Type B pancreatic cell (in vitro differentiated cells): ENCODE results near the gene REL. TPM values are rescaled to one million over a fixed set of nuclear protein-coding genes. Genes with fewer than 3 reads are reported as not detected.

Experiments used
- DNase-seq: peaks from one replicate; pipeline ENCODE4 v3.0.0; 2021; ENCODE audit warnings: mixed read lengths; ENCODE audit not compliant: unreplicated experiment; ENCODE audit errors: extremely low spot score
- H3K27ac Mint-ChIP-seq: 2 replicates; pipeline ENCODE4 v1.8.0; 2021; ENCODE audit warnings: mild to moderate bottlenecking, mixed read lengths
- H3K27me3 Mint-ChIP-seq: 2 replicates; pipeline ENCODE4 v1.8.0; 2021; ENCODE audit warnings: mixed read lengths
- H3K36me3 Mint-ChIP-seq: 2 replicates; pipeline ENCODE4 v1.8.0; 2021; ENCODE audit warnings: mixed read lengths
- H3K4me1 Mint-ChIP-seq: one replicate; pipeline ENCODE4 v1.8.0; 2021; ENCODE audit warnings: mixed read lengths; ENCODE audit not compliant: unreplicated experiment
- H3K4me3 Mint-ChIP-seq: 2 replicates; pipeline ENCODE4 v1.8.0; 2021; ENCODE audit warnings: mild to moderate bottlenecking, mixed read lengths
- H3K9me3 Mint-ChIP-seq: 2 replicates; pipeline ENCODE4 v1.8.0; 2021; ENCODE audit warnings: mixed read lengths
- CTCF ChIP-seq: fragments of 200-600 bp; sonication (generic); conservative IDR thresholded peaks from 2 replicates; pipeline ENCODE4 v1.5.0; 2021; ENCODE audit warnings: antibody characterized with exemption, mild to moderate bottlenecking
- total RNA-seq: library from RNA; stranded (reverse); gene quantifications from 2 replicates; pipeline ENCODE4 v1.2.1, GENCODE V29; 2021; ENCODE audit warnings: low replicate concordance

Gene REL
- total RNA-seq, 1 donor from 2014 or later, result 11.3 TPM

- Mint-ChIP-seq H3K27ac (no peak overlapping the region), H3K27me3 (no peaks in the 10 kb centered on the region), H3K36me3 (no peaks in the 10 kb centered on the region), H3K9me3 (peaks cover 4% of the 10 kb centered on the region), H3K4me3 (no peak overlapping the region), H3K4me1 (no peaks in the 10 kb centered on the region)
- DNase-seq, result no peak
- no peak for TF ChIP-seq CTCF
Measured at GRCh38 chr2:60844105-60844504, 37.3 kb upstream of the REL start.

- DNase-seq, result no peak
- no peak for TF ChIP-seq CTCF
- Mint-ChIP-seq H3K27me3 (no peaks in the 10 kb centered on the region), H3K9me3 (peaks cover 4% of the 10 kb centered on the region), H3K36me3 (no peaks in the 10 kb centered on the region), H3K27ac (no peak overlapping the region), H3K4me3 (no peak overlapping the region), H3K4me1 (no peaks in the 10 kb centered on the region)
Measured at GRCh38 chr2:60847854-60848253, 33.5 kb upstream of the REL start.

GRCh38 chr2:60849187-60849586 lies 32.2 kb upstream of the REL start:
- H3K27me3 Mint-ChIP-seq, result peaks cover 6% of the 10 kb centered on the region
- no peak for TF ChIP-seq CTCF
- DNase-seq, result no peak
- H3K9me3 Mint-ChIP-seq, result no peaks in the 10 kb centered on the region
- H3K4me1 Mint-ChIP-seq, result no peaks in the 10 kb centered on the region
- H3K4me3 Mint-ChIP-seq, result no peak overlapping the region
- H3K27ac Mint-ChIP-seq, result no peak overlapping the region
- no peaks in the 10 kb centered on the region for H3K36me3 Mint-ChIP-seq

- no peak for TF ChIP-seq CTCF
- Mint-ChIP-seq H3K4me1 (no peaks in the 10 kb centered on the region), H3K4me3 (no peak overlapping the region), H3K9me3 (no peaks in the 10 kb centered on the region), H3K27ac (no peak overlapping the region), H3K36me3 (no peaks in the 10 kb centered on the region), H3K27me3 (peaks cover 6% of the 10 kb centered on the region)
- no peak for DNase-seq
Measured at GRCh38 chr2:60852282-60852860, 29.0 kb upstream of the REL start.

GRCh38 chr2:60853531-60853930 lies 27.8 kb upstream of the REL start:
- no peaks in the 10 kb centered on the region for H3K4me1 Mint-ChIP-seq
- no peaks in the 10 kb centered on the region for H3K36me3 Mint-ChIP-seq
- H3K27me3 Mint-ChIP-seq, result peaks cover 6% of the 10 kb centered on the region
- no peak overlapping the region for H3K4me3 Mint-ChIP-seq
- H3K9me3 Mint-ChIP-seq, result no peaks in the 10 kb centered on the region
- no peak overlapping the region for H3K27ac Mint-ChIP-seq
- TF ChIP-seq CTCF, result no peak
- DNase-seq, result no peak
